Lung (tissue), 12 donors: ENCODE results near the gene FBXO41. TPM values are rescaled to one million over a fixed set of nuclear protein-coding genes. Genes with fewer than 3 reads are reported as not detected.

Experiments
- ATAC-seq: fragments of 200-7000 bp; cut with Tn5 transposase; one replicate; pipeline ENCODE4 v1.9.1; 2020; ENCODE audit warnings: moderate number of reproducible peaks; ENCODE audit not compliant: insufficient read depth, low FRiP score
- DNase-seq, 3 donors: peaks; one replicate each; pipeline ENCODE4 v3.0.0-alpha.2; 2013 to 2017
- H3K27ac ChIP-seq, 2 donors: one replicate each; pipeline ENCODE4 v1.5.1; 2013; ENCODE audit warnings: mild to moderate bottlenecking in 2 of 2, moderate library complexity in 2 of 2, control low read depth in 1 of 2, inconsistent platforms in 1 of 2, low read depth in 1 of 2, low read length in 1 of 2
- H3K27me3 ChIP-seq, 3 donors: one replicate each; pipeline ENCODE4 v1.5.1; 2013; ENCODE audit warnings: low read length in 2 of 3; ENCODE audit not compliant: control insufficient read depth in 3 of 3, insufficient read depth in 3 of 3
- H3K36me3 ChIP-seq, 4 donors: one replicate each; pipeline ENCODE4 v1.5.1; 2013; ENCODE audit warnings: low read length in 4 of 4, mild to moderate bottlenecking in 1 of 4, moderate library complexity in 1 of 4; ENCODE audit not compliant: control insufficient read depth in 4 of 4, insufficient read depth in 4 of 4
- H3K4me1 ChIP-seq, 5 donors: one replicate each; pipeline ENCODE4 v1.5.1; 2013; ENCODE audit warnings: low read length in 5 of 5, mild to moderate bottlenecking in 2 of 5, moderate library complexity in 1 of 5; ENCODE audit not compliant: control insufficient read depth in 5 of 5, insufficient read depth in 5 of 5
- H3K4me3 ChIP-seq: one replicate; pipeline ENCODE4 v1.5.1; 2013; ENCODE audit warnings: mild to moderate bottlenecking, control low read depth, moderate library complexity
- H3K9ac ChIP-seq, 2 donors: one replicate each; pipeline ENCODE4 v1.5.1; 2013; ENCODE audit warnings: low read length in 2 of 2, control low read depth in 1 of 2; ENCODE audit not compliant: insufficient read depth in 1 of 2
- H3K9me3 ChIP-seq, 4 donors: one replicate each; pipeline ENCODE4 v1.5.1; 2013; ENCODE audit warnings: low read length in 3 of 4, mild to moderate bottlenecking in 1 of 4, moderate library complexity in 1 of 4; ENCODE audit not compliant: control insufficient read depth in 4 of 4, insufficient read depth in 3 of 4
- WGBS, 2 donors: extraction: QIAGEN DNeasy Blood & Tissue Kit; methylation state at CpG; one replicate each; pipeline ENCODE4 v1.1.7; 2013; 5-methylcytosine and 5-hydroxymethylcytosine counted together
- polyA plus RNA-seq, 2 donors: library from polyadenylated mRNA; stranded (reverse); fragments of 200-250 nt; gene quantifications; one replicate each; pipeline ENCODE4 v1.2.1, GENCODE V29; 2013
- total RNA-seq, 2 donors: library from RNA; depleted of rRNA in 1 of 2; stranded (reverse); fragments of >200 nt in 1 of 2; gene quantifications; one replicate each; pipeline ENCODE4 v1.2.1, GENCODE V29; 2014 to 2021
- TF ChIP-seq, protein P1 (sequence below): IDR thresholded peaks from 2 replicates; pipeline ENCODE4 v1.5.1; 2012; ENCODE audit warnings: mild to moderate bottlenecking; ENCODE audit errors: control extremely low read depth, extremely low read depth
- donor health status: control.
- donor health status: control.
- donor health status: Bipolar disorder and iron deficiency.
- donor health status: healthy.
- donor health status: DM: yes; HTN: yes; CAD: no.

FBXO41 gene
- total and polyA plus RNA-seq, 4 donors: 0.93 to 5.0 (median 1.7) TPM

DNA sequence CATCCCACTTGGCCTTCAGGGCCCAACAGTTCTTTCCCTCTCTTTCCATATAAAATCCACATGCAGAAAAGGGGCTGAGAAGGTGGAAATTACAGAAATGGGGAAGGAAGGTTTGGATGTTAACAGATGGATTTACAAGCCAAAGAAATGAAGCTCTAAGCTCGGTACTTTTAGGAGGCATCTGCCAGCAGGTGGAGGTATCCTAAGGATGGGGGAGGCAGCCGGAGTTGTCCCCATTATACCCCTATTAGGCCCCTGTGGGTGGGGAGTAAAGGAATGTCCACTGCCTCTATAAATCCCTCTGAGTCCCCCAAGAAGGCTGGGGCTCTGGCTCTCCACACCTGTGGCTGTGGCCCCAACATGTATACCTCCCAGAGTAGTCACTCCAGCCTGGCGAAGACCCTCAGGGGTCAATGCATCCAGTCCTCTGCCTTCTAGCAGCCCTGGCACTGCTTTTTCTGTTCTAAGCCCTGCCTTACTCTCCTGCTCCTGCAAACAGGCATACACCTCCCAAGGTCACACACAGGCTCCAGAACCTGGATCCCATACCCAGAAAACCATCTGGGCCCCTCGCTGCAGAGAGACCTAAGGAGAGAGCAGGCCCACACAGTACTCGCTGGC is 1.2 kb downstream of the FBXO41 start:
- H3K27me3 ChIP-seq: peaks cover 2 to 45% (median 4%) of the 10 kb centered on the region in 3 donors

DNA sequence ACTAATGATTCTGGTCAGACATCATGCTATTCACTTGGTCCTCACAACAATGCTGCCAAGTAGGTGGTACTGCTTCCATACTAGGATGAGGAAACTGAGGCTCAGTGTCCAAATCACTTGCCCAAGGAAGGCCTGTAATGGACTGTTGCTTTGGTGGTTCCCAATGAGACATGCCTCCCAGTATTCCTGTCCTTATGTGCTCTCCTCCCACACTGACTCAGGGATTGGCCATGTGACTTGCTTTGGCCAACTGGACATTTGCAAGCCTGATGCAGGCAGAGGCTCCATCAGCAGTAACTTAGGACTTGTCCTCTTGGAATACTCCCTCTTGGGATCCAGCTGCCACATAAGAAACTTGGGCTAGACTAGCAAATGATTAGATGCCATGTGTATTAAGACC is 3.0 kb downstream of the FBXO41 start:
- H3K27ac ChIP-seq: no peak overlapping the region
- H3K9me3 ChIP-seq: peaks cover 0 to 4% (median 0%) of the 10 kb centered on the region in 4 donors
- no peak for DNase-seq
- H3K27me3 ChIP-seq: peaks cover 0 to 30% (median 2%) of the 10 kb centered on the region in 3 donors
- no peak overlapping the region for H3K9ac ChIP-seq
- TF ChIP-seq, protein P1, sequence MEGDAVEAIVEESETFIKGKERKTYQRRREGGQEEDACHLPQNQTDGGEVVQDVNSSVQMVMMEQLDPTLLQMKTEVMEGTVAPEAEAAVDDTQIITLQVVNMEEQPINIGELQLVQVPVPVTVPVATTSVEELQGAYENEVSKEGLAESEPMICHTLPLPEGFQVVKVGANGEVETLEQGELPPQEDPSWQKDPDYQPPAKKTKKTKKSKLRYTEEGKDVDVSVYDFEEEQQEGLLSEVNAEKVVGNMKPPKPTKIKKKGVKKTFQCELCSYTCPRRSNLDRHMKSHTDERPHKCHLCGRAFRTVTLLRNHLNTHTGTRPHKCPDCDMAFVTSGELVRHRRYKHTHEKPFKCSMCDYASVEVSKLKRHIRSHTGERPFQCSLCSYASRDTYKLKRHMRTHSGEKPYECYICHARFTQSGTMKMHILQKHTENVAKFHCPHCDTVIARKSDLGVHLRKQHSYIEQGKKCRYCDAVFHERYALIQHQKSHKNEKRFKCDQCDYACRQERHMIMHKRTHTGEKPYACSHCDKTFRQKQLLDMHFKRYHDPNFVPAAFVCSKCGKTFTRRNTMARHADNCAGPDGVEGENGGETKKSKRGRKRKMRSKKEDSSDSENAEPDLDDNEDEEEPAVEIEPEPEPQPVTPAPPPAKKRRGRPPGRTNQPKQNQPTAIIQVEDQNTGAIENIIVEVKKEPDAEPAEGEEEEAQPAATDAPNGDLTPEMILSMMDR: no peak
- no peak overlapping the region for H3K4me3 ChIP-seq
- H3K4me1 ChIP-seq: peaks cover 0 to 8% (median 0%) of the 10 kb centered on the region in 5 donors
- no peaks in the 10 kb centered on the region for H3K36me3 ChIP-seq
- ATAC-seq: no peak

More for the DNA sequence above, 1.2 kb downstream of the FBXO41 start:
- Histone ChIP-seq H3K27ac (no peak overlapping the region), H3K9ac (no peak overlapping the region), H3K9me3 (peaks cover 0 to 3% (median 0%) of the 10 kb centered on the region in 4 donors), H3K4me3 (no peak overlapping the region), H3K36me3 (no peaks in the 10 kb centered on the region), H3K4me1 (peaks cover 0 to 8% (median 0%) of the 10 kb centered on the region in 5 donors)
- 62 to 66% methylated on average over 5 of the region's 5 CpGs for WGBS, 2 donors
- DNase-seq (no peak), ATAC-seq (no peak)
- TF ChIP-seq, protein P1: no peak

DNA sequence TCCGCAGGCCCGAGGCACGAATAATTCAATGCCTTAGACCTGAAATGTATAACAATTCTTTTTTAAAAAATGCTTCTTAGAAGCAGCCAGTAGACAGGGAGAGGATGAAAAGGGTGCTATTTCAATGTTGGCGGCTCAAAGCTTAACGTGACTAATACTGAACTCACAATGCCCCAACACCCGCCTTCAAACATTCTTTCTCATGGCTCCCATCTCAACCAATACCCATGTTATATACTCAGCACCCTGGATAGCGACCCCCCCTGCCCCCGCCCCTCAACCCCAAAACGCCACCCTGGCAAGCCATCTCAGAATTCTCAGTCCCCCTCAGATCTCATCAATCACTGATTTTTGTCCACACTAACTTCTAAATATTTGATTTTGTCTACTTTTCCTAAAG is 4.4 kb downstream of the FBXO41 start:
- peaks cover 0 to 8% (median 0%) of the 10 kb centered on the region in 5 donors for H3K4me1 ChIP-seq
- whole genome bisulfite sequencing, 2 donors: 79 to 87% methylated on average over 9 of the region's 9 CpGs
- H3K27me3 ChIP-seq: peaks cover 0 to 16% (median 0%) of the 10 kb centered on the region in 3 donors
- DNase-seq (no peak), ATAC-seq (no peak)
- no peak overlapping the region for H3K4me3 ChIP-seq
- no peak overlapping the region for H3K9ac ChIP-seq
- H3K27ac ChIP-seq: no peak overlapping the region
- H3K9me3 ChIP-seq: peaks cover 0 to 1% (median 0%) of the 10 kb centered on the region in 4 donors
- no peaks in the 10 kb centered on the region for H3K36me3 ChIP-seq
- TF ChIP-seq, protein P1: no peak
